GM12891 (cell line): ENCODE results near the gene USP43.

Experiments used
- DNase-seq: peaks from one replicate; pipeline ENCODE4 v3.0.0; 2011; ENCODE audit warnings: low spot score; ENCODE audit not compliant: insufficient read length
- FAIRE-seq: peaks from 2 replicates; lab custom pipeline; 2011; peaks lifted over from hg19 to GRCh38; lab: Jason Lieb, UNC
- PAX5 ChIP-seq: IDR thresholded peaks from 2 replicates; pipeline ENCODE4 v1.6.1; 2011; ENCODE audit warnings: low read length, moderate library complexity, mild to moderate bottlenecking; ENCODE audit not compliant: insufficient read depth, severe bottlenecking
- POLR2A ChIP-seq: IDR thresholded peaks from 2 replicates; pipeline ENCODE4 v1.6.1; 2011; ENCODE audit warnings: low read depth, low read length, control low read depth
- POLR2AphosphoS5 ChIP-seq: IDR thresholded peaks from 2 replicates; pipeline ENCODE4 v1.6.1; 2011; ENCODE audit warnings: low read depth, low read length, control low read depth
- POU2F2 ChIP-seq: IDR thresholded peaks from 2 replicates; pipeline ENCODE4 v1.6.1; 2011; ENCODE audit warnings: low read depth, mild to moderate bottlenecking, control low read depth, low read length, moderate library complexity
- SPI1 ChIP-seq: IDR thresholded peaks from 2 replicates; pipeline ENCODE4 v1.6.1; 2011; ENCODE audit warnings: low read depth, low read length, control low read depth
- TAF1 ChIP-seq: IDR thresholded peaks from 2 replicates; pipeline ENCODE4 v1.6.1; 2011; ENCODE audit warnings: low read depth, low read length, control low read depth

Gene USP43

DNA sequence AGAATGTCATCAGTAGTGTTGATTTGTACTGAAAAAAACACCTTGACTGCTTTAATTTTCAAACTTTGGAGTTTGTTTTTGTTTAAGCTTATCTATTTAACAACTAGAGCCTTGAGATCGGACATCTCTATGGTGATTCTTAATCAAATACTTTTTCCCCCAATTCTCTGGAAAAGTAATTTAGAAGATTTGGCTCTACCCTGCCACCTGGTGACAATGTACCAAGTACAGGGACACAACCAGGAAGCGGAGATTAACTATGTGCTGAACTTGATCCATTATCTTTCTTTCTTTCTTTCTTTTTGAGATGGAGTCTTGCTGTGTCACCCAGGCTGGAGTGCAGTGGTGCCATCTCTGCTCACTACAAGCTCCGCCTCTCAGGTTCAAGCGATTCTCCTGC, 30.8 kb downstream of the USP43 start:
- no peak for DNase-seq
- no peak for FAIRE-seq
- TF ChIP-seq POLR2AphosphoS5 (no peak), TAF1 (no peak), POU2F2 (no peak), SPI1 (no peak), PAX5 (no peak), POLR2A (no peak)

GRCh38 chr17:9676820-9677310, 31.5 kb downstream of the USP43 start:
- no peak for DNase-seq
- TF ChIP-seq SPI1 (no peak), TAF1 (no peak), POU2F2 (no peak), PAX5 (no peak), POLR2AphosphoS5 (no peak), POLR2A (no peak)
- FAIRE-seq, result no peak

- no peak for DNase-seq
- TF ChIP-seq POLR2AphosphoS5 (no peak), POU2F2 (no peak), SPI1 (no peak), TAF1 (no peak)
- FAIRE-seq, result no peak
Measured at GRCh38 chr17:9677411-9677810, 32.1 kb downstream of the USP43 start.

DNA sequence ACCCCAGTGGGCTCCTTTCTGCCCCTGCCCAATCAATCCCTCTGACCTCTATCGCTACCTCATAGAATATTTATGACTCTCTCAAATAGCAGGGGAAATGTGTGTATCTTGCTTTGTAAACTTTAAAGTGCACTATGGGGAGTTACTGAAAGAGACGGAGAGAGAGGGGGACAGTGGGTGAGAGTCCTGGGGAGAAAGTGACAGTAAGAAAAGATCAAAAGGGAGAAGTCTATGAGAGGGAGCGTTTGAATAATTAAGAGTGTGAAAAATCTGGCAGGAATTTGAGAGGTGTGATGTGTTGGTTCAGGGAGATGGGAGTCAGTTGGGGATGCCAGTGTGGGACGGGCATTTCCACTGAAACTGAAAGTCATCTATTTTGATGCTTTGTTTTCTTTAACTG, 32.6 kb downstream of the USP43 start:
- FAIRE-seq, result no peak
- no peak for DNase-seq

GRCh38 chr17:9684955-9685621, 39.8 kb downstream of the USP43 start:
- no peak for FAIRE-seq

More for the DNA sequence above, 32.6 kb downstream of the USP43 start:
- TF ChIP-seq TAF1 (no peak), SPI1 (no peak), POLR2A (no peak), POLR2AphosphoS5 (no peak), PAX5 (no peak), POU2F2 (no peak)

GRCh38 chr17:9693755-9694154, 48.4 kb downstream of the USP43 start:
- DNase-seq, result no peak
- TF ChIP-seq POLR2AphosphoS5, result no peak
- FAIRE-seq, result no peak

More at GRCh38 chr17:9684955-9685621, 39.8 kb downstream of the USP43 start:
- DNase-seq, result no peak
- TF ChIP-seq POU2F2 (no peak), POLR2A (no peak), PAX5 (no peak), SPI1 (no peak), TAF1 (no peak), POLR2AphosphoS5 (no peak)

GRCh38 chr17:9696279-9697044, 51.1 kb downstream of the USP43 start:
- FAIRE-seq (no peak), DNase-seq (no peak)
- TF ChIP-seq POU2F2, result no peak

DNA sequence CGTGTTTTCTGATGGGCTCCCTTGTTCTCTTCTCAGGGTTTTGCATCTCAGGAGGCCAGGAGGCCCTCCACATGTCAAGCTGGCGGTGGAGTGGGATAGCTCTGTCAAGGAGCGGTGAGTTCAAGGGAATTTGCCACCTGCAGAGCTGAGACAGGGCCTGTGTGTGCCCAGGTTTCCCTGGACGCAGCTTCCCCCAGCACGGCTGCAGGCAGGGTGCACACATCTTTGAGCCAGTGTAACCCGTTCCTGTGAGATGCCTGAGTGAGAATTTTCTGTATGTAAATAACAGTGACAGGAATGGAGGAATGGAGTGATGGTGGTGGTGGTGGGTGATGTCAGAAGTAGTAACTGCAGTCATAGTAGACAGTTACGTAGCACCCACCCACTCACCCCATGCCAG, 54.8 kb downstream of the USP43 start:
- FAIRE-seq, result no peak
- no peak for TF ChIP-seq POLR2A
- no peak for TF ChIP-seq SPI1
- TF ChIP-seq TAF1, result no peak
- TF ChIP-seq POLR2AphosphoS5, result no peak
- no peak for TF ChIP-seq POU2F2
- TF ChIP-seq PAX5, result no peak
- DNase-seq, result no peak

DNA sequence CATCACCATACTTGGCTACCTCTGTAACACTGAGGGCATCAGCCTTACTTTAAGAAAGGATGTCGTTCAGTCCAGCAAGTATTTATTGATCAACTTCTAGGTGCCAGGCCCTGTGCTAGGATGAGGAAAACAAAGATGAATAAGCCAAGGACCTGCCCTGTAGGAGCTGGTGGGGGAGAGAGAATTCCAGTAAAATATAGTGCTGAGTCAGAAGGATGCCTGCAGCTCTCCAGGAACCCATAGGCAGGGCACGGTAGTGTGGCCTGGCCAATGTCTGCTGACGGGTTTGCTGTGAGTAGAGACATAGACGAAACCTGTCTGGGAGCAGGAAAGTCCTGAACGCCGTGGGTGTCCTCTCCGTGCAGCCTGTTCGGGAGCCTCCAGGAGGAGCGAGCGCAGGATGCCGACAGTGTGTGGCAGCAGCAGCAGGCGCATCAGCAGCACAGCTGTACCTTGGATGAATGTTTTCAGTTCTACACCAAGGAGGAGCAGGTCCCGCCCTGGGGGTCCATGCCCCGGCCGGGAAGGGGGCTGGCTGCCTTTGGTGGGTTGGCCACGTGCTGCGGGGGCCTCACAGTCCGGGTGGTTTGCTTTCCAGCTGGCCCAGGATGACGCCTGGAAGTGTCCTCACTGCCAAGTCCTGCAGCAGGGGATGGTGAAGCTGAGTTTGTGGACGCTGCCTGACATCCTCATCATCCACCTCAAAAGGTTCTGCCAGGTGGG, 55.6 kb downstream of the USP43 start:
- TF ChIP-seq SPI1 (no peak), POLR2AphosphoS5 (no peak), TAF1 (no peak), POU2F2 (no peak), POLR2A (no peak), PAX5 (no peak)
- FAIRE-seq (no peak), DNase-seq (no peak)

DNA sequence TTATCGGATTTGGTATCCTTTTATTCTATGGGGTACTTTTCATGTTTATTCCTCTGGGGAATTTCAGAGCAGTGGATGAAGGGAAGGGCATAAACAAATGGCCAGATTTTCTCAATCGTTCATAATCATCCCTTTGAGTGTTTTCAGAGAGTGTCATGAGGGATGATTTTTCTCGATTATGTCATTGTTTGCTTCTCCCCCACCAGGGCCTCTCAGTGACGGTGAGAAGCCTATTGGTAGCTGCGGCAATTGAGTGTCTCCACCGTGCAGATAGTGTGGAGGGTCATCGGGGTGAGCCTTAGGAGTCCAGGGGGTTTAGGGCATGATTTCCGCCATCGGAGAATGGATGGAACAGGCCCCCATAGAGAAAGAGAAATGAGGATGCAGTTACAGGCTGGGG, 57.2 kb downstream of the USP43 start:
- FAIRE-seq, result no peak
- no peak for DNase-seq
- TF ChIP-seq TAF1, result no peak
- TF ChIP-seq POU2F2, result no peak
- TF ChIP-seq SPI1, result no peak
- TF ChIP-seq POLR2AphosphoS5, result no peak
- TF ChIP-seq POLR2A, result no peak
- no peak for TF ChIP-seq PAX5
